ENCODE measurements around the gene FAR2. TPM values are rescaled to one million over a fixed set of nuclear protein-coding genes. Genes with fewer than 3 reads are reported as not detected.
"Not testable (repeated sequence)": the region's sequence is repeated elsewhere in the genome, so short reads cannot be mapped to it uniquely, and the experiment has no call there.

The FAR2 gene
- total and polyA plus RNA-seq, 2 of the 13 experiments (the other 11 are each of a cell fraction or from before 2014, with no cell fraction given), result not detected

- H3K4me2 ChIP-seq (ENCODE audit: low read depth, low read length); H3K27ac ChIP-seq (ENCODE audit: extremely low read length, insufficient read depth, low read length); H2AFZ ChIP-seq (ENCODE audit: low read length); ATAC-seq; H3K79me2 ChIP-seq (ENCODE audit: insufficient read depth, low read length); H3K4me3 ChIP-seq (replicated peaks in 1 of 3; ENCODE audit: insufficient read depth in 1 of 3, low read depth in 2 of 3, low read length in 3 of 3); H4K20me1 ChIP-seq (ENCODE audit: insufficient read depth, low read length); H3K27me3 ChIP-seq (ENCODE audit: control insufficient read depth in 1 of 2, insufficient read depth in 2 of 2, low read length in 2 of 2); POLR2A ChIA-PET; H3K4me1 ChIP-seq (ENCODE audit: insufficient read depth, low read length); H3K9ac ChIP-seq (ENCODE audit: insufficient read depth, low read depth, low read length); in situ Hi-C loops (cut with HindIII; ENCODE audit: extremely low pct_ligation_motif_present, low pct_unique_long_range_greater_than_20kb); FAIRE-seq; BruUV-seq (replicated peaks); H3K36me3 ChIP-seq (replicated peaks in 1 of 2; ENCODE audit: control insufficient read depth in 1 of 2, insufficient read depth in 2 of 2, low read length in 2 of 2); intact Hi-C loops (cut with micrococcal nuclease; ENCODE audit: unreplicated experiment); DNase-seq (ENCODE audit: low spot score); H3K9me3 ChIP-seq (ENCODE audit: low read length); CTCF ChIA-PET (ENCODE audit: low intra/inter-chr PET ratio, low total read pairs): not testable (repeated sequence)
Measured at GRCh38 chr12:29290475-29290874, 141.4 kb downstream of the FAR2 start.

DNA sequence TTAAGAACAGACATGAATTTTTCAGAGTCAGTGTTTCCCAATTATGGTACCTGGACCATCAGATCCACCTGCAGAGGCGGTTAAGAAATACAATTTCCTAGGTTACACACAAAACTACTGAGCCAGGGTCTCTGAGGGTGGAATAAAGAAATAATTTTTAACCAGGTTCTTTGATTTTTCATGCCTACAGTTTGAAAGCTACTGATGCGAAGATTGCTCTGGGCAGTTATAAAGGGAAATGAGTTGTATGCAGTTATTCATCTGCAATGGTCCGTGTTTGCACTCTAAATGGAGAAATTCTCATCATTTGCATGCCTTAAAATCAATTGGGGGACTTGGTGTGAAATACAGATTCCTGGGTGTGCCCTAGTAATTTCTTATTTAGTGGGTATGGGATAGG lies 142.1 kb downstream of the FAR2 start:
- Histone ChIP-seq H3K4me2 (ENCODE audit: low read depth, low read length) (no peak overlapping the region), H3K79me2 (ENCODE audit: insufficient read depth, low read length) (no peaks in the 10 kb centered on the region), H3K36me3 (replicated peaks in 1 of 2; ENCODE audit: control insufficient read depth in 1 of 2, insufficient read depth in 2 of 2, low read length in 2 of 2) (no peaks in the 10 kb centered on the region), H3K27me3 (ENCODE audit: control insufficient read depth in 1 of 2, insufficient read depth in 2 of 2, low read length in 2 of 2) (no peaks in the 10 kb centered on the region), H3K4me1 (ENCODE audit: insufficient read depth, low read length) (no peaks in the 10 kb centered on the region), H4K20me1 (ENCODE audit: insufficient read depth, low read length) (no peaks in the 10 kb centered on the region), H3K9me3 (ENCODE audit: low read length) (no peaks in the 10 kb centered on the region), H3K9ac (ENCODE audit: insufficient read depth, low read depth, low read length) (no peak overlapping the region), H3K4me3 (replicated peaks in 1 of 3; ENCODE audit: insufficient read depth in 1 of 3, low read depth in 2 of 3, low read length in 3 of 3) (no peak overlapping the region), H2AFZ (ENCODE audit: low read length) (no peak overlapping the region), H3K27ac (ENCODE audit: extremely low read length, insufficient read depth, low read length) (no peak overlapping the region)
- no TSS peak for BruUV-seq (replicated peaks)
- ChIA-PET POLR2A (no interaction called here), CTCF (ENCODE audit: low intra/inter-chr PET ratio, low total read pairs) (no interaction called here)
- no peak for FAIRE-seq
- ATAC-seq, result no peak
- WGBS (ENCODE audit: low lambda C conversion rate), result 45% methylated on average over 3 of the region's 3 CpGs
- no peak for DNase-seq (ENCODE audit: low spot score)
- in situ Hi-C loops (cut with HindIII; ENCODE audit: extremely low pct_ligation_motif_present, low pct_unique_long_range_greater_than_20kb) (no loop called here), intact Hi-C loops (cut with micrococcal nuclease; ENCODE audit: unreplicated experiment) (no loop called here)
- no peak for TF ChIP-seq MTA1 (CRISPR knock-in tag; IDR thresholded peaks at IDR 0.05; ENCODE audit: borderline replicate concordance)
- TF ChIP-seq HDAC6 (IDR thresholded peaks at IDR 0.05; ENCODE audit: low read depth, low read length), result no peak
- no peak for TF ChIP-seq ZNF746 (CRISPR knock-in tag; IDR thresholded peaks at IDR 0.05)
- no peak for TF ChIP-seq RORA (CRISPR knock-in tag; IDR thresholded peaks at IDR 0.05)
- TF ChIP-seq MYC (CRISPR knock-in tag; IDR thresholded peaks at IDR 0.05; ENCODE audit: borderline replicate concordance), result no peak
- no peak for TF ChIP-seq ZNF639 (CRISPR knock-in tag; conservative IDR thresholded peaks at IDR 0.05)
- no peak for TF ChIP-seq RFX3 (CRISPR knock-in tag; IDR thresholded peaks at IDR 0.05)
- TF ChIP-seq, protein P1, sequence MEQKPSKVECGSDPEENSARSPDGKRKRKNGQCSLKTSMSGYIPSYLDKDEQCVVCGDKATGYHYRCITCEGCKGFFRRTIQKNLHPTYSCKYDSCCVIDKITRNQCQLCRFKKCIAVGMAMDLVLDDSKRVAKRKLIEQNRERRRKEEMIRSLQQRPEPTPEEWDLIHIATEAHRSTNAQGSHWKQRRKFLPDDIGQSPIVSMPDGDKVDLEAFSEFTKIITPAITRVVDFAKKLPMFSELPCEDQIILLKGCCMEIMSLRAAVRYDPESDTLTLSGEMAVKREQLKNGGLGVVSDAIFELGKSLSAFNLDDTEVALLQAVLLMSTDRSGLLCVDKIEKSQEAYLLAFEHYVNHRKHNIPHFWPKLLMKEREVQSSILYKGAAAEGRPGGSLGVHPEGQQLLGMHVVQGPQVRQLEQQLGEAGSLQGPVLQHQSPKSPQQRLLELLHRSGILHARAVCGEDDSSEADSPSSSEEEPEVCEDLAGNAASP (CRISPR knock-in tag; IDR thresholded peaks at IDR 0.05; ENCODE audit: borderline replicate concordance), result no peak
- no peak for TF ChIP-seq CREBL2 (CRISPR knock-in tag; IDR thresholded peaks at IDR 0.05; ENCODE audit: borderline replicate concordance)
- no peak for TF ChIP-seq KDM5B (CRISPR knock-in tag; IDR thresholded peaks at IDR 0.05; ENCODE audit: borderline replicate concordance)
- TF ChIP-seq, protein P2, sequence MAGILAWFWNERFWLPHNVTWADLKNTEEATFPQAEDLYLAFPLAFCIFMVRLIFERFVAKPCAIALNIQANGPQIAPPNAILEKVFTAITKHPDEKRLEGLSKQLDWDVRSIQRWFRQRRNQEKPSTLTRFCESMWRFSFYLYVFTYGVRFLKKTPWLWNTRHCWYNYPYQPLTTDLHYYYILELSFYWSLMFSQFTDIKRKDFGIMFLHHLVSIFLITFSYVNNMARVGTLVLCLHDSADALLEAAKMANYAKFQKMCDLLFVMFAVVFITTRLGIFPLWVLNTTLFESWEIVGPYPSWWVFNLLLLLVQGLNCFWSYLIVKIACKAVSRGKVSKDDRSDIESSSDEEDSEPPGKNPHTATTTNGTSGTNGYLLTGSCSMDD (CRISPR knock-in tag; IDR thresholded peaks at IDR 0.05), result no peak
- TF ChIP-seq EHMT2 (IDR thresholded peaks at IDR 0.05; ENCODE audit: borderline replicate concordance, low read depth, low read length), result no peak
